Lung (tissue), 12 donors: Measurements from ENCODE around the gene ARHGEF17. TPM values are rescaled to one million over a fixed set of nuclear protein-coding genes. Genes with fewer than 3 reads are reported as not detected.

Source experiments
- ATAC-seq: fragments of 200-7000 bp; cut with Tn5 transposase; one replicate; pipeline ENCODE4 v1.9.1; 2020; ENCODE audit warnings: moderate number of reproducible peaks; ENCODE audit not compliant: insufficient read depth, low FRiP score
- DNase-seq, 3 donors: peaks; one replicate each; pipeline ENCODE4 v3.0.0-alpha.2; 2013 to 2017
- H3K27ac ChIP-seq, 2 donors: one replicate each; pipeline ENCODE4 v1.5.1; 2013; ENCODE audit warnings: mild to moderate bottlenecking in 2 of 2, moderate library complexity in 2 of 2, control low read depth in 1 of 2, inconsistent platforms in 1 of 2, low read depth in 1 of 2, low read length in 1 of 2
- H3K27me3 ChIP-seq, 3 donors: one replicate each; pipeline ENCODE4 v1.5.1; 2013; ENCODE audit warnings: low read length in 2 of 3; ENCODE audit not compliant: control insufficient read depth in 3 of 3, insufficient read depth in 3 of 3
- H3K36me3 ChIP-seq, 4 donors: one replicate each; pipeline ENCODE4 v1.5.1; 2013; ENCODE audit warnings: low read length in 4 of 4, mild to moderate bottlenecking in 1 of 4, moderate library complexity in 1 of 4; ENCODE audit not compliant: control insufficient read depth in 4 of 4, insufficient read depth in 4 of 4
- H3K4me1 ChIP-seq, 5 donors: one replicate each; pipeline ENCODE4 v1.5.1; 2013; ENCODE audit warnings: low read length in 5 of 5, mild to moderate bottlenecking in 2 of 5, moderate library complexity in 1 of 5; ENCODE audit not compliant: control insufficient read depth in 5 of 5, insufficient read depth in 5 of 5
- H3K4me3 ChIP-seq: one replicate; pipeline ENCODE4 v1.5.1; 2013; ENCODE audit warnings: mild to moderate bottlenecking, control low read depth, moderate library complexity
- H3K9ac ChIP-seq, 2 donors: one replicate each; pipeline ENCODE4 v1.5.1; 2013; ENCODE audit warnings: low read length in 2 of 2, control low read depth in 1 of 2; ENCODE audit not compliant: insufficient read depth in 1 of 2
- H3K9me3 ChIP-seq, 4 donors: one replicate each; pipeline ENCODE4 v1.5.1; 2013; ENCODE audit warnings: low read length in 3 of 4, mild to moderate bottlenecking in 1 of 4, moderate library complexity in 1 of 4; ENCODE audit not compliant: control insufficient read depth in 4 of 4, insufficient read depth in 3 of 4
- CTCF ChIP-seq: IDR thresholded peaks from 2 replicates; pipeline ENCODE4 v1.5.1; 2012; ENCODE audit warnings: mild to moderate bottlenecking; ENCODE audit errors: control extremely low read depth, extremely low read depth
- WGBS, 2 donors: extraction: QIAGEN DNeasy Blood & Tissue Kit; methylation state at CpG; one replicate each; pipeline ENCODE4 v1.1.7; 2013; 5-methylcytosine and 5-hydroxymethylcytosine counted together
- polyA plus RNA-seq, 2 donors: library from polyadenylated mRNA; stranded (reverse); fragments of 200-250 nt; gene quantifications; one replicate each; pipeline ENCODE4 v1.2.1, GENCODE V29; 2013
- total RNA-seq, 2 donors: library from RNA; depleted of rRNA in 1 of 2; stranded (reverse); fragments of >200 nt in 1 of 2; gene quantifications; one replicate each; pipeline ENCODE4 v1.2.1, GENCODE V29; 2014 to 2021
- donor health status: control.
- donor health status: control.
- donor health status: Bipolar disorder and iron deficiency.
- donor health status: healthy.
- donor health status: DM: yes; HTN: yes; CAD: no.

The ARHGEF17 gene
- total and polyA plus RNA-seq, 4 donors: 27.9 to 74.6 (median 53.5) TPM

GRCh38 chr11:73361953-73362776 is 54.1 kb downstream of the ARHGEF17 start:
- H3K9me3 ChIP-seq: no peaks in the 10 kb centered on the region
- ATAC-seq (no peak), DNase-seq (no peak)
- peaks cover 8 to 63% (median 55%) of the 10 kb centered on the region in 4 donors for H3K36me3 ChIP-seq
- no peak for TF ChIP-seq CTCF
- no peaks in the 10 kb centered on the region for H3K27me3 ChIP-seq
- no peaks in the 10 kb centered on the region for H3K4me1 ChIP-seq
- 84 to 91% methylated on average over 53 to 70 of the region's 70 CpGs for WGBS, 2 donors
- no peak overlapping the region for H3K4me3 ChIP-seq
- H3K9ac ChIP-seq: no peak overlapping the region
- H3K27ac ChIP-seq: no peak overlapping the region

- DNase-seq (no peak), ATAC-seq (no peak)
- no peak for TF ChIP-seq CTCF
- Histone ChIP-seq H3K4me1 (peaks cover 0 to 4% (median 0%) of the 10 kb centered on the region in 5 donors), H3K9ac (no peak overlapping the region), H3K36me3 (peaks cover 2 to 61% (median 55%) of the 10 kb centered on the region in 4 donors), H3K9me3 (no peaks in the 10 kb centered on the region), H3K27ac (no peak overlapping the region), H3K27me3 (no peaks in the 10 kb centered on the region), H3K4me3 (no peak overlapping the region)
- WGBS, 2 donors: 94 to 96% methylated on average over 9 of the region's 9 CpGs
Measured at GRCh38 chr11:73363147-73363546, 55.1 kb downstream of the ARHGEF17 start.

GRCh38 chr11:73365352-73366264 is 57.5 kb downstream of the ARHGEF17 start:
- no peak for ATAC-seq
- TF ChIP-seq CTCF: no peak
- Histone ChIP-seq H3K27ac (peak overlapping the region in 1 of 2 donors; percentile 2), H3K36me3 (peaks cover 2 to 53% (median 48%) of the 10 kb centered on the region in 4 donors), H3K9ac (no peak overlapping the region), H3K4me3 (no peak overlapping the region), H3K4me1 (peaks cover 0 to 4% (median 0%) of the 10 kb centered on the region in 5 donors), H3K9me3 (no peaks in the 10 kb centered on the region), H3K27me3 (no peaks in the 10 kb centered on the region)
- 84 to 87% methylated on average over 24 of the region's 24 CpGs for WGBS, 2 donors
- DNase-seq: no peak
